GM23248 (cell line): ENCODE measurements around the gene SLIT2.

Experiments
- EZH2 ChIP-seq: fragments of 200-600 bp; sonication (generic); IDR thresholded peaks from 2 replicates; pipeline ENCODE4 v1.6.1; 2018; ENCODE audit warnings: antibody characterized with exemption, mild to moderate bottlenecking; ENCODE audit not compliant: insufficient read depth, poor library complexity, severe bottlenecking
- EZH2phosphoT487 ChIP-seq: fragments of 200-600 bp; sonication (generic); IDR thresholded peaks from 2 replicates; pipeline ENCODE4 v1.6.1; 2018; ENCODE audit warnings: antibody characterized with exemption, moderate library complexity, mild to moderate bottlenecking, low read depth; ENCODE audit not compliant: insufficient read depth

DNA sequence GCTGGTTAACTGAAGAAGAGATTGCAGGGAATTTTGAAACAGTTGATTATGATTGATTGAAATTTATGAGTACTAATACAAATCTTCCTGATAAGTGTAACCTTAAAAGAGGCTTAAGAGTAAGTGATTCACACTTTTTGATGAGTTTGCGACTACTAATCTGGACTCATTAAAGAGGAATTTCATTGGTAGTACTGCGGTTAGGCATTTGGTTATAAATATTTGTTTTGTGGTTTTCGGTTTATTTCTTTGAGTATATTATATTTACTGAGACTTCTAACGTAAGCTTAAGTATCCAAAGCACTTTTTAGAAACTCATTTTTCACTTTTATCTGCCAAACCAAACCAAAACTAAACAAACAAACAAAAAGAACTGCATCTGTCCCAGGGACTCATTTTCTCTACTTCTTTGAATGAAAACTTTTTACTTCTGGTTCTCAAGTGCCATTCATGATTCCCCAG lies 20.7 kb downstream of the SLIT2 start:
- TF ChIP-seq EZH2phosphoT487 (peak; percentile 75; the same call in 1 of the 2 replicates), EZH2 (no peak)
